ENCODE measurements around the gene ARMH3.
"Not testable (repeated sequence)": the region's sequence is repeated elsewhere in the genome, so short reads cannot be mapped to it uniquely, and the experiment has no call there.

The ARMH3 gene

DNA sequence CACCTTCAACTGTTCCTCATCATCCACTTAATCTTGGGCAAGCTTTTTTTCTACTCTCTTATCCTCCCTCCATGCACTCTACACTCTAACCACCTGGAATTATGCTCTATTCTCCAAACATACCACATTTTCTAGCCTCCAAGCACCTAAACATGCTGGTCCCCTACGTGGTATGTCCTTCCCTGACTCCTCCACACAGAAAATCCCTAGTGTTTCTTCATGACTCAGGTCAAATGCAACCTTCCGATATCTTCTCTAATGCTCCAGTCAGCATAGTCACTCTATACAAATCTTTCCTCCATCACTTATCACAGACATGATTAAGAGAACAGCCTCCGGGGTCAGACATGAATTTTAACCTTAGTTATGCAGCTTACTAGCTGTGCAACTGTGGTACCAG lies 68.8 kb downstream of the ARMH3 start:
- Mint-ChIP-seq H3K27me3 (ENCODE audit: low read depth) (no peaks in the 10 kb centered on the region), H3K9me3 (no peaks in the 10 kb centered on the region), H3K36me3 (ENCODE audit: low read depth) (peaks cover 44% of the 10 kb centered on the region), H3K27ac (peak overlapping the region; percentile 1), H3K4me3 (no peak overlapping the region), H3K4me1 (ENCODE audit: low read depth) (no peaks in the 10 kb centered on the region)
- DNase-seq (ENCODE audit: low spot score) = no peak

DNA sequence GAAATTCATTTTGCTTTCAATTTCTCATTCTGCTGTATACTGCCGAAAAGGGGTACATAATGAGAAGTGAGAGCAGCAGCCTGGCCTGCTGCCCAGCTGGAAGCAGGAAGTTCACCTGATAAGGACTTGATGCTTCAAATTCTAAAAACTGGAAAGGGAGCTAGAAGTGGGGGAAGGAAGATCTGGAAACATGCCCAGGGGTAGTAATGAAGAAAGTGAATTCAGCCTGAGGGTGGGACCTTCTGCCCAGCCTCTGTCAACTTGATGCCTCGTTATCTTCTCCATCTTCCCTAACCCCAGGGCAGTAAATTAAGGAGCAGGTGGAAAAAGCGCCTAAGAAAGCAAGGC lies 69.4 kb downstream of the ARMH3 start:
- Mint-ChIP-seq H3K27me3 (ENCODE audit: low read depth) (no peaks in the 10 kb centered on the region), H3K4me1 (ENCODE audit: low read depth) (no peaks in the 10 kb centered on the region), H3K4me3 (no peak overlapping the region), H3K27ac (no peak overlapping the region), H3K9me3 (no peaks in the 10 kb centered on the region), H3K36me3 (ENCODE audit: low read depth) (peaks cover 39% of the 10 kb centered on the region)
- DNase-seq (ENCODE audit: low spot score) = no peak

DNA sequence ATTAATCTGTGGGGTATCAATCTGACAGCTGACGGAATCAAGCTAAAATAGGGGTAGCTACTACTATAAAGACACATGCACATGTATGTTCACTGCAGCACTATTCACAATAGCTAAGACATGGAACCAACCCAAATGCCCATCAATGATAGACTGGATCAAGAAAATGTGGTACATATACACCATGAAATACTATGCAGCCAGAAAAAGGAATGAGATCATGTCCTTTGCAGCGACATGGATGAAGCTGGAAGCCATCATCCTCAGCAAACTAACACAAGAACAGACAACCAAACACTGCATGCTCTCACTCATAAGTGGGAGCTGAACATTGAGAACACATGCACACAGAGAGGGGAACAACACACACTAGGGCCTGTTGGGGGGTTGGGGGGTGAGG lies 75.3 kb downstream of the ARMH3 start:
- H3K36me3 Mint-ChIP-seq (ENCODE audit: low read depth); H3K9me3 Mint-ChIP-seq; H3K4me1 Mint-ChIP-seq (ENCODE audit: low read depth); DNase-seq (ENCODE audit: low spot score); H3K27me3 Mint-ChIP-seq (ENCODE audit: low read depth); H3K27ac Mint-ChIP-seq; H3K4me3 Mint-ChIP-seq: not testable (repeated sequence)

DNA sequence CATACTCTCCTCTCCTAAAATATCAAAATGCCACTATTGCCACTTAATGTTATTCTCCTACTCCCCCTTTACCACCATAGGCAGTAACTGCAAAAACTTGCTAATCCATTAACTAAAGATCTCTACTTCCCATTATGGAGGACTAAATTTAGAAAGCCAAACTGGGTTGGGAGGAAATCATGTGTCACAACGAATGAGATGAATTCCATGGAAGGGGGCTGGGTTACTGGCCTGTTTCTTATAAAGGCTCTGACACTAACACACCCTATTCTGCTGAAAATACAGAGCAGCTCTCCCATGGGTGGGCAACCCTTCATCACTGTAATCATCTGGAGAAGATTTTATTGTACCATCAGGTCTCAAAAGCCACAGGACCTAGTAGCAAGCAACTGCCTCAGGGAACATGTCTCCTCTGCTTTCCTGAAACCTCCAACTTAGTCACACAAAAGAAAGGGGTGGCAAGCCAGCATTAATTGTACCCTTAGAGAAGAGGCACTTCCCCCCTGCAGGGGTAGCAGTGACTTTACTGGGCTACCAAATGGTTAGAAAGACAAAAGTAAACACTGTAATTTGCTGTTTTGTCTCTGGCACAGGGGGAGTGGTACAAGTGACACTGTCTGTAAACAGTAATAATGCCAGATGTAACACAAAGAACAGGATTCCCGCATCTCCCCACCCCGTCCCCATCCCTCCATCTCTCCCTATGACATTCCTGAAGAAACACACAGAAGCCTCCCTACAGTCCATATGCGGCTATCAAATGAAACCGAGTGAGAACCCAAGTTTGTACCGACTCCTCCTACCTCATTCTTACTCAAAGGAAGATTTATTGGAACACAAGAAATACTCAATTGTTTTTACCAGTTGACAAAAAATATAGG lies 81.6 kb downstream of the ARMH3 start:
- peaks cover 29% of the 10 kb centered on the region for H3K36me3 Mint-ChIP-seq (ENCODE audit: low read depth)
- H3K9me3 Mint-ChIP-seq = no peaks in the 10 kb centered on the region
- H3K27me3 Mint-ChIP-seq (ENCODE audit: low read depth) = no peaks in the 10 kb centered on the region
- peaks cover 18% of the 10 kb centered on the region for H3K4me1 Mint-ChIP-seq (ENCODE audit: low read depth)
- H3K4me3 Mint-ChIP-seq = peak overlapping the region; percentile 79
- no peak for DNase-seq (ENCODE audit: low spot score)
- H3K27ac Mint-ChIP-seq = peak overlapping the region; percentile 95

DNA sequence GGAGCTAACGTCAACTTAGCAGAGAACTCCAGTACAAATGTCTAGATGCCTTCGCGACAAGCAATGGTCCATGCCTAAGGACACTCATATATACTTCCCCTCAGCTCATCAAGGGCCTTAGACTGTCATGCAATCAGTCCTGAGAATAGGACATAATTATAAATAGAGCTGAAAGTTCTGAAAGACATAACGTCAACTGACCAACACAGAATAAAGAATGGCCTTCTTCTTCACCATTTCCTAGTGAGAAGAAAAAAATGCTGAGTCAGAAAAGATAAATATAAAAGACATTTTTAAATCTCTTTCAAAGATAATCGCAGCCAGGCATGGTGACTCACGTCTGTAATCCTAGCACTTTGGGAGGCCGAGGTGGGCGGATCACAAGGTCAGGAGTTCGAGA lies 83.2 kb downstream of the ARMH3 start:
- DNase-seq (ENCODE audit: low spot score) = no peak
- H3K27me3 Mint-ChIP-seq (ENCODE audit: low read depth) = no peaks in the 10 kb centered on the region
- no peak overlapping the region for H3K27ac Mint-ChIP-seq
- no peaks in the 10 kb centered on the region for H3K9me3 Mint-ChIP-seq
- no peak overlapping the region for H3K4me3 Mint-ChIP-seq
- H3K36me3 Mint-ChIP-seq (ENCODE audit: low read depth) = peaks cover 40% of the 10 kb centered on the region
- peaks cover 28% of the 10 kb centered on the region for H3K4me1 Mint-ChIP-seq (ENCODE audit: low read depth)

DNA sequence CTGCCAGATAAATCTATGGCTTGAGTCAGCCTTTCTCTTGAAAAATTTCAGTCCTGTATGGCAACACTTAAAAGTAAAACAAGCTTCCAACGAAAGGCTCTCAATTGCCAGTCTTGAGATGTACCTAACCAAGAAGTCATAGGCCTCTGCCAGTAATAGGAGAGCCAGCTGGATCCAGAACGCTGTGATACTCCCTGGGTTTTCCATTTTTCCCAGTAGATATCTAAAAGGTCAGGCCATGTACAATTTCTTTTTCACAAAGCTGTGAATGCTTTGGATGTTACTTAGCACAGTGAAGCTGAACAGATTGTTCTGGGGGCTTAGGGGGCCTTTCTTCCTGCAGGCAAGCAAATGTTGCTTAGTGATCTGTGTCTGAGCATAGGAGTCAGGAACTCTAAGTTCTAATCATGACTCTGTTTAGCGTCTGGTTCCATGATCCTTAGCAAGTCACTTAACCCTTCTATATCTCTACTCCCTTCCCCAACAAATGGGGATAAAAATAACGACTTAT lies 86.5 kb downstream of the ARMH3 start:
- no peaks in the 10 kb centered on the region for H3K27me3 Mint-ChIP-seq (ENCODE audit: low read depth)
- peaks cover 45% of the 10 kb centered on the region for H3K36me3 Mint-ChIP-seq (ENCODE audit: low read depth)
- no peak for DNase-seq (ENCODE audit: low spot score)
- H3K27ac Mint-ChIP-seq = peak overlapping the region; percentile 43
- H3K4me1 Mint-ChIP-seq (ENCODE audit: low read depth) = peaks cover 31% of the 10 kb centered on the region
- no peak overlapping the region for H3K4me3 Mint-ChIP-seq
- no peaks in the 10 kb centered on the region for H3K9me3 Mint-ChIP-seq

DNA sequence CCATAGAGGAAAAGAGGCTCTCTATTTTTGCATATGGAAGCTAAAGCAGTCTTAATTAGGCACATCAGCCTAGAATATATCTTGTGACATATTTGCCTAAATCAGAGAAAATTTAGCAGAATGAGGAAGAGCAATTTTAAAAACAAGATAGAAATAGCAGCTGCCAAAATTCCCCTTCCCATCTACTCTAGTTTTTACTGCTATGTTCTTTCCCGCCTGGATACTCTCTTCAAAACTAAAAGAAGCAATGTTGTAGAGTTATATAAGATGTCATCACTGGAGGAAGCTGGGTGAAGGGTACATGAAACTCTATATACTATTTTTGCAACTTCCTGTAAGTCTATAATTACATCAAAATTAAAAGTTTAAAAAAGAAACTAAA lies 87.0 kb downstream of the ARMH3 start:
- H3K36me3 Mint-ChIP-seq (ENCODE audit: low read depth) = peaks cover 45% of the 10 kb centered on the region
- peaks cover 28% of the 10 kb centered on the region for H3K4me1 Mint-ChIP-seq (ENCODE audit: low read depth)

DNA sequence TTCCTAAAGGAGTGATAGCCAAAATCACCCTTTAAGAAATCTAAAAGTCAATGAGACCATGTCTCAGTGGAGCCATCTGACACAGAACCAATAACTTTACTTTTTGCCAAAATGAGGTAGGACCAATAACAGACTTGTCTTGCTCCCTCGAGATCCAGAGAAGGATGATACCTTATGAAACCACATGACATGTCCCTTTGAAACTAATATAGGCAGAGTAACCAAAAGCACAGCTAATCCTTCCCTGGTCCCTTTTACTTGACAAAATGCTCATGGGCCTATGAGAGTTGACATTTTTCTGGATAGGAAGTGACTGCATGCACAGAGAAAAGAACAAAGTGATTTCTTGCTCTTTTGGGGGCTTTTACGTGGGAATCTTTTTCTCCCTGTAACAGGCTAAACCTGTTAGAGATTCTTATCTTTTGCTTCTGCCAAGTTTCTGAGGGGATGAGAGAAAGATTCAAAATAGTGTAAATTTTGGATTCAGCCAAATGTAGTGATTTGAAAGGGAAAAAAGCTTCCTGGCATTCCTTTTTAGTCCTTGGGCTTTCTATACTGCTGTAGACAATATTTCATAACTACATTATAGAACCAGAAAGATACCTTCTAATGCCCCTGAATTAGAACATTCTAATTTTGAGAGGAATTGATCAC lies 87.6 kb downstream of the ARMH3 start:
- Mint-ChIP-seq H3K27ac (peak overlapping the region; percentile 42), H3K4me1 (ENCODE audit: low read depth) (peaks cover 23% of the 10 kb centered on the region), H3K9me3 (no peaks in the 10 kb centered on the region), H3K36me3 (ENCODE audit: low read depth) (peaks cover 43% of the 10 kb centered on the region), H3K27me3 (ENCODE audit: low read depth) (no peaks in the 10 kb centered on the region), H3K4me3 (peak overlapping the region; percentile 25)
- no peak for DNase-seq (ENCODE audit: low spot score)

More for the DNA sequence above, 87.0 kb downstream of the ARMH3 start:
- DNase-seq (ENCODE audit: low spot score) = no peak
- H3K4me3 Mint-ChIP-seq = peak overlapping the region; percentile 25
- H3K27me3 Mint-ChIP-seq (ENCODE audit: low read depth) = no peaks in the 10 kb centered on the region
- H3K27ac Mint-ChIP-seq = peak overlapping the region; percentile 42
- no peaks in the 10 kb centered on the region for H3K9me3 Mint-ChIP-seq

DNA sequence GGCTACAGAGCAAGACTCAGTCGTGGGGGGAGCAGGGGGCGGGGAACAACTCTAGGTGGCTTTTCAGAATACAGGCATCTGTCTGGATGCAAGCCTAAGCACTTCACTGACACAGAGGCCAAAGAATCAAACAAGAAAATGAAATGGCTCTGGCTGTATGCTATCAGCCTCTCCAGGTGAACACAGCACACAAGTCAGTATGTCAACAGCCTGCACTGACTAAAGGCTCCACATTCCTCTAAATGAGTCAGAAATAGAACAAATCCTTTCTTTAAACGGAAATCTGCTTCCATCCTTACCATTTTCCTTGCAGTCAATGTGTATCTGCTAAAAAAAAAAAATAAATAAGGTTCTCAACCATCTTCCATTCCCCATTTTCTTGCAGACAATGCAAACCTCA lies 88.3 kb downstream of the ARMH3 start:
- no peaks in the 10 kb centered on the region for H3K27me3 Mint-ChIP-seq (ENCODE audit: low read depth)
- H3K27ac Mint-ChIP-seq = no peak overlapping the region
- no peak overlapping the region for H3K4me3 Mint-ChIP-seq
- H3K4me1 Mint-ChIP-seq (ENCODE audit: low read depth) = peaks cover 21% of the 10 kb centered on the region
- no peak for DNase-seq (ENCODE audit: low spot score)
- no peaks in the 10 kb centered on the region for H3K9me3 Mint-ChIP-seq
- H3K36me3 Mint-ChIP-seq (ENCODE audit: low read depth) = peaks cover 40% of the 10 kb centered on the region

DNA sequence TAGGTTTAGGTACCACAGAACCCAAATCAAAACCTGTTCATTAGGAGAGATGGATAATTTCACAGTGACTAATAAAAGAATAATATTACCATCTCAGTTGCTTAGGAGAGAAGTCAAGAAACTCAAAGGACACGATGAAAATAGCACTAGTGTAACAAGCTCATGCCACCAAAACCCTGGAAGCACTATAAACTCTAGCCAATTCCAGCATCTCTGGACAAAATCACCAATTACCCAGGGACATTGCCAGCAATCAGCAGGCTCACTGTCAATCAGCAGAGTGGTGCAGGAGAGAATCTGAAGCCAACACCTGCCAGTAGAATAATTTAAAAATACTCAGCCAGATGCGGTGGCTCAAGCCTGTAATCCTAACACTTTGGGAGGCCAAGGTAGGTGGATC lies 88.9 kb downstream of the ARMH3 start:
- H3K27me3 Mint-ChIP-seq (ENCODE audit: low read depth) = no peaks in the 10 kb centered on the region
- no peak overlapping the region for H3K4me3 Mint-ChIP-seq
- peaks cover 34% of the 10 kb centered on the region for H3K36me3 Mint-ChIP-seq (ENCODE audit: low read depth)
- H3K27ac Mint-ChIP-seq = no peak overlapping the region
- no peaks in the 10 kb centered on the region for H3K9me3 Mint-ChIP-seq
- DNase-seq (ENCODE audit: low spot score) = no peak
- peaks cover 21% of the 10 kb centered on the region for H3K4me1 Mint-ChIP-seq (ENCODE audit: low read depth)

DNA sequence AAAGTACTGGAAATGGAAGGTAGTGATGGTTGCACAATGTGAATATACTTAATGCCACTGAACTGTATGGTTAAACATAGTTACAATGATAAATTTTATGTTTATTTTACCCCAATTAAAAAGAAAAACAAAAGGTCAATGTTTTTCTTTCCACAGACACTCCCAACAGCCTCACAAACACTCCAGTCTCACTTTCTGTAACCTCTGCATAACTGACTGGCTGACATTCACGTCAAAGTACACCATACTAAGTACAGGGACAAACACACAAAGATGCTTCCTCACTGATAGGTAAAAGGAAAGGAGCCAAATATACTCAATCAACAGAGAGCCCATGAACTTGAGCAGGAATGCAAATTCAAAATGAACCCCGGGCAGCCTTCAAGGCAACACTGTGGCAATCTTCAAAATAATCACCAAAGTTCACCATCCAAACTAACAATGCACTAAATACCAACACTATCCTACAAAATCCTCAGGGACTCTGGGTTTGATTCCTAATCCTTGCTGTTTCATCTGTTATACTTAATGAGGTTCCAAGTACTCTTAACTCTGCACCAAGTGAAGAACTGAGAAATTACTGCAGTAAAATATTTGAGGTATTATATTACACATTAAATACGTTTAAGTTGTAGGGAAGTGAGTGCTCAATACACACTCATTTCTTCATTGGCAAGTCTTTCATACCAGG lies 90.8 kb downstream of the ARMH3 start:
- Mint-ChIP-seq H3K27ac (no peak overlapping the region), H3K9me3 (no peaks in the 10 kb centered on the region), H3K36me3 (ENCODE audit: low read depth) (peaks cover 34% of the 10 kb centered on the region), H3K4me1 (ENCODE audit: low read depth) (peaks cover 21% of the 10 kb centered on the region), H3K27me3 (ENCODE audit: low read depth) (no peaks in the 10 kb centered on the region), H3K4me3 (no peak overlapping the region)
- DNase-seq (ENCODE audit: low spot score) = no peak

DNA sequence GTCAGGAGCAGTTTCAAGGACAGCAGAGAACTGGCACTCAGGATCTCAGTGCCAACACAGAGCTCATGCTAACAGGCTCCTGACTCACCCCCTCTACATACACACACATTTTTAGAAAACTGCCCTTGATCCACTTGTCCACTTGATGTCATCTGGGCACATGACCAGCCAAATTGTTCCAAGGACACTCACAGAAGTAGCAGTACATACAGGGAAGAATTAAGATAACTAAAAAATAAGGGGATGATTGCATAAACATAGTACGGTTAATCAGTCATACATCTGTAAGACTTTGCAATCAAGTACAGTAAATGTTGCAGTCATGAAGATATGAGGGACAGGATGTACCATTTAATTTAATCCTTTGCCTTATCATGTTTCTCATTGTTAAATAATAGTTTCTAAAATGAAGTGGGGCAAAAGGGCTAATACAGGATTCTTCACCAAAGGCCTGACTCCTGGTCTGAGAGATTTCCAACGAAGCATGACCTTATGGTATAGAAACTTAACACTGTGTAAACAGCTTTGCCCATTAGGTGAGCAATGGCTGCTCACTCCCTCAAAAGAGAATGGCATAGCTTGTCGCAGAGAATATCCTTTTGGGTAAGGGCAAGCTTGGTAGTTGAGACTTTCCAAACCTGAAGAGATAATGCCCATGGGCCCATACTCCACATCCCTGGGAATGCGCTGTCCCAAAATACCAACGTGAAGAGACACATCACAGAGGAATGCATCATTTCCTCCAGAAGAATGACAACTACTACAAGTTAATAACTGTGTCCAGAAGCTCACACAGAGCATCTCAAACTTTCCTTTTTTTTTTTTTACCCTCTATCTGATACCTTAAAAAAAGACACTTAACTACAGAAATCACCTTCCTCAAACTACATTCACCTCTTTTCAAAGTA lies 94.1 kb downstream of the ARMH3 start:
- Mint-ChIP-seq H3K27ac (no peak overlapping the region), H3K27me3 (ENCODE audit: low read depth) (no peaks in the 10 kb centered on the region), H3K4me3 (no peak overlapping the region), H3K9me3 (no peaks in the 10 kb centered on the region), H3K4me1 (ENCODE audit: low read depth) (peaks cover 3% of the 10 kb centered on the region), H3K36me3 (ENCODE audit: low read depth) (peaks cover 16% of the 10 kb centered on the region)
- DNase-seq (ENCODE audit: low spot score) = no peak

DNA sequence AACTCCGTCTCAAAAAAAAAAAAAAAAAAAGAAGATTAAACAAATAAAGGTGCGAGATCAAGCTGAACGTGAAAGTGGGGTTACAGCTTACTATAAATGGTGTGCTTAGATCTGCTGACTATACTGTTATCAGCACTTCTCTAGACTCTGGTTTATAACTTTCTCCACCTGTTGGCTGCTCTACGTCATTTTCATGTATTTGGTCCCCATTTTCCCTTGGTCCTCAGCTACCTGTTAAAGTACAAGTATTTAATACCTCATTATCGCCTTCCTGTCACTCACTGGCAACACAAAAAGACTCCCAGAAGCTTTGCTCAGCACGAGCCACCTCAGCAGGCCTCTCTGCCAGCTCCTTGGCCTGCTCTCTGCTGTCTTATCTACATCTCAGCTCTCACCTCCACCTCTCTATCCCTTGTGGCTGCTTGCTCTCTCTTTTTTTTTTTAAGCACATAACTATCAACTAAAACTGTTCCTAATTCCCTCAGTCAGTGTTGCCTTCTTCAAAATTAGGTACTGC lies 95.0 kb downstream of the ARMH3 start:
- Mint-ChIP-seq H3K27ac (no peak overlapping the region), H3K4me3 (no peak overlapping the region), H3K4me1 (ENCODE audit: low read depth) (peaks cover 3% of the 10 kb centered on the region), H3K36me3 (ENCODE audit: low read depth) (peaks cover 18% of the 10 kb centered on the region), H3K27me3 (ENCODE audit: low read depth) (no peaks in the 10 kb centered on the region), H3K9me3 (no peaks in the 10 kb centered on the region)
- DNase-seq (ENCODE audit: low spot score) = no peak

Measured in T-helper 2 cell treated with Interferon-gamma antibody and Interleukin-4, amounts not matched to agents 5 μg/mL and 100 μg/mL, for 36 hours (primary cell).